ENCODE data around the gene SF3A1. TPM values are rescaled to one million over a fixed set of nuclear protein-coding genes. Genes with fewer than 3 reads are reported as not detected.

The SF3A1 gene
- total RNA-seq, 1 donor from 2014 or later = 276 TPM

GRCh38 chr22:30325065-30325720, 31.5 kb downstream of the SF3A1 start:
- intact Hi-C loops (cut with micrococcal nuclease) = loop anchor here (5.0 kb wide), 2 partner anchors 62 to 597 kb away; partner anchors contain the start of gene RNF215

GRCh38 chr22:30324014-30324730, 32.5 kb downstream of the SF3A1 start:
- intact Hi-C loops (cut with micrococcal nuclease) = no loop called here

- intact Hi-C loops (cut with micrococcal nuclease) = no loop called here
Measured at GRCh38 chr22:30323246-30323645, 33.4 kb downstream of the SF3A1 start.

- intact Hi-C loops (cut with micrococcal nuclease) = no loop called here
Measured at GRCh38 chr22:30321461-30321860, 35.2 kb downstream of the SF3A1 start.

GRCh38 chr22:30320021-30320556, 36.6 kb downstream of the SF3A1 start:
- intact Hi-C loops (cut with micrococcal nuclease) = no loop called here

DNA sequence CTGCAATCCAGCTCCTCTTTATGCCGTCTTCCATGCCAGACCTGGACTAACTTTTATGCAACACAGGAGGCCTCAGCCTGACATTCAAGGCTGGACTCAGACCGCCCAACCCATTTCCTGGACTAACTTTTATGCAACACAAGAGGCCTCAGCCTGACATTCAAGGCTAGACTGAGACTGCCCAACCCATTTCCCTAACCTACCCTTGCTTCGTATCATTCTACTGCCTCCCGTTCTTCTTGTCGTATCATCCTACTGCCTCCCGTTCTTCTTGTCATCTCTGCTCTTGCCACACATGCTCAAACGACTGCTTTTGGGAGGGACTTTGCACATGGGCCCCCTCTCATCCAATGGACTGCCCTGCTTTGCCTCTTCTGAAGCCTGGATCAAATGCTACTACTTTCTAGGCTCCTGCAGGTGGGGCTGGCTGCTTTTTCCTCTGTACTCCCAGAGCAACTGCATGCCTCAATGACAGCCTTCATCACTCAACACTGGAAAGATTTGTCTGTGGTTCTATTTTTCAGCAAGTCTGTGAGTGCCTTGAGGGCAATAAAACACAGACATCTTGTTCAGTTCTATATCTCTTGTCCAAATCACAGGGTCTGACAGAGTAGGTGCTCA, 37.8 kb downstream of the SF3A1 start:
- intact Hi-C loops (cut with micrococcal nuclease) = no loop called here

DNA sequence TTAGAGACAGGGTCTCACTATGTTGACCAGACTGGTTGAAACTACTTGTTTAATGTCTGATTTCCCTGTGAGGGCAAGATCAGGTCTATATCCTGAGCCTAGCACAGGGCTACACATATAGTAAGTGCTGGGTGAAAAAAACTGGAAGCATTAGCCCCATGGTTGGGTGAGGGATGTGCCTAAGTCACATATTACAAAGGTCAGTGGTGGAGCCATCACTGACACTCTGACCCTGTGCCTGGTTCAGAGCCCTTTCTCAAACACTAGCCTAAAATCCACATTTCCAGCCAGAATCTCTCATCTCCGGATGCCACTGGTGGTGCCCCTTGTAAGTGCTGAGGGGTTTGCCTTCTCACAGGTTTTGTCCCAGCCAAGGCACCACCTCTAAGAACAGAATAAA, 38.9 kb downstream of the SF3A1 start:
- intact Hi-C loops (cut with micrococcal nuclease) = no loop called here

DNA sequence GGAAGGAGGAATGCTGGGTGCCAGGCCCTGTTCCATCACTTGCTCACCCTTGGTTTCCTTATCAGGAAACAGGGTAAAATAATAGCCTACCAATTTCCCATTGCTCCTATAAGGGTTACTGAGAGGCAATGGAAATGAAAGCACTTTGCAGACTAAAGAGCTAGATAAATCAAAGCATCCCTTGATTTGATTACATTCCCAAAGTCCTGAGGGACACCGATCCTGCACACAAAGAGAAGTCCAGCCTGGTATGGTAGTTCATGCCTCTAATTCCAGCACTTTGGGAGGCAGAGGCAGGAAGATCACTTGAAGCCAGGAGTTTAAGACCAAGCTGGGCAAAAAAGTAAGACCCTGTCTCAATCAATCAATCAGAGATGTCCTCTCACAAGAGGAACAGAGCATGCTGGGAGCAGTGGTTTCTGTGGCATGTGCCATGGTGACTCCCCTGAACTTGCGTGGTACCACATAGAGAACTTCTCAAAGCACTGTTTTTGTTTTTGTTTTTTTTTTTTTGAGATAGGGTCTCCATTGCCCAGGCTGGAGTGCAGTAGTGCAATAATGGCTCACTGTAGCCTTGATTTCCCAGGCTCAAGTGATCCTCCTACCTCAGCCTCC, 40.6 kb downstream of the SF3A1 start:
- intact Hi-C loops (cut with micrococcal nuclease) = no loop called here

DNA sequence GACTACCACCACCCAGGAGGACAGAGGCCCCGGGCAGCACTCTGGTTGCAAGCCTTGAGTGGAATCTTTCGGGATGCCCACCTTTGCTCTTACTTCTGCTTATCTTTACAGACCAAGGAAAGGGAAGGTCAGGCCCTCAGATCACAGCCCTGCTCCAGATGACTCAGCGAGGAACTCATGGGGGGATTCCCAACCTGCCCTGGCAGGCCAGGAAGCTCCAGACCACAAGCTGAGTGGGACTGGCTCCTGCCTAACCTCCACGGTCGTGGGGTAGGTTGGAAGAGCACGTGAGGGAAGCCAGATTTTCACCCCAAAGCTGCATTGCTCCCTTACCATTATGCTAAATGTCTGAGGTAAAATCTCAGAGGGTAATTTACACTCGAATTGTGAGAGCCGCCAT, 41.8 kb downstream of the SF3A1 start:
- intact Hi-C loops (cut with micrococcal nuclease) = no loop called here

- intact Hi-C loops (cut with micrococcal nuclease) = no loop called here
Measured at GRCh38 chr22:30313527-30314363, 42.9 kb downstream of the SF3A1 start.

DNA sequence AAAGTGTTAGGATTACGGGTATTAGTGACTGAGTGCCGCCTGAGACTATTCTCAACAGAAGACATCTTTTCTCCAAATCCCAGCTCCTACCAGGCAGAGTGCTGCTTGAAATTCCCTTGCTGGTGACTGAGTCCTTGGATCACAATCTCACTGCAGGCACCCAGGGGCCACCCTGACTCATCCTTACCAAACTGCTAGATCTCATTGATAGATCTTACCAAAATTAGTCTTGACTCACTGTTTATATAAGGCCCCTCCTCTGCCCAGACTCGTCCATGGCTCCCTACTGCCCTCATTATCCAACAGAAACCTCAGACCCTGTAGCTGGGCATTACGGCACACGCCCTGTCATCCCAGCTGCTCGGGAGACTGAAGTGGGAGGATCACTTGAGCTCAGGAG, 44.6 kb downstream of the SF3A1 start:
- intact Hi-C loops (cut with micrococcal nuclease) = no loop called here

DNA sequence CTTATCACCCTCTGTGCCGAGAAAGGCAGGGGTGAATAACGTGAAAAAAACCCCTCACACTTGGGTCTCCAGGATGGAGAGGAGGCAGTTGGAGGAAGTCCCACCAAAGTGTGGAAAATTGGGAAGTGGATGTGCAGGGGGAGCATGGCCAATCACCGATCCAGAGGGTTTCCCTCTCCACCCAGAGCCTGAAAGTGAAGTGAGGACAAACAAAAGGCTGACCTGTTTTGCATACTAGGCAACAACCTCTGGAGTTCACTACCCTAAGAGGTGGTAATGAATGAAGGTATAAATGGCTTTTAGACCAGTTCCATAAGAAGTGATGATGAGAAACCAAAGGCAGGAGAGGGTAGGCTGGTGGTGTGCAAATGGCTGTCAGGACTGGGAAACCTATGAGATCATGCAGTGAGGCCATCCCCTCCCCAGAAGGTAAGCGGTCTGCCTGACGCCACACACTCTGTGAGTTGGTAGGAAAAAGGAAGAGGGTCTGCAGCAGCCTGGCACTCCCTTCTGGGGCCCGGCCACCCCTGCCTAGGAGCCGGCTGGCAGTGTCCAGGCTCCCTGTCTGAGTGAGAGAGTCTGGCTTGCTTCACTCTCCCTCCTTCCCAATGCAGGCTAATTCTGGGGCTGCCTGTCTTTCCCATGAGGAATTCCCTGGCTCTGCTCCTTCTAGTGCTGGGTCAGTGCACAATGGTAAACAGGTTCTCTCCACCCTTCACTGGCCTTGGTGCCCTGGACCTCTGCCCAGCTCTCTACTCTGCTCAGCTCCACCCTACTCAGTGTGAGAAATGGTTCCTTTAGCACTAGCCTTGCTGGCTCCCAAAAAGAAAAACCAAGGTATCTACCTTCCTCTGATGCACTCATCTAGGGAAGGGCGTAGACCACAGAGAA, 45.6 kb downstream of the SF3A1 start:
- intact Hi-C loops (cut with micrococcal nuclease) = no loop called here

GRCh38 chr22:30309951-30310741, 46.5 kb downstream of the SF3A1 start:
- intact Hi-C loops (cut with micrococcal nuclease) = no loop called here

- intact Hi-C loops (cut with micrococcal nuclease) = no loop called here
Measured at GRCh38 chr22:30308518-30309230, 48.0 kb downstream of the SF3A1 start.

GRCh38 chr22:30308093-30308492, 48.6 kb downstream of the SF3A1 start:
- intact Hi-C loops (cut with micrococcal nuclease) = no loop called here

GRCh38 chr22:30307041-30307574, 49.6 kb downstream of the SF3A1 start:
- intact Hi-C loops (cut with micrococcal nuclease) = no loop called here

GRCh38 chr22:30306627-30307011, 50.1 kb downstream of the SF3A1 start:
- intact Hi-C loops (cut with micrococcal nuclease) = loop anchor here (1.0 kb wide), 3 partner anchors 17 to 120 kb away; partner anchors contain the start of genes CASTOR1 and SF3A1

Measured in T-helper 2 cell treated with Interferon-gamma antibody and Interleukin-4, amounts not matched to agents 100 ng/mL and 5 ng/mL, for 36 hours (primary cell).